Liver (tissue), 9 donors: Measurements from ENCODE around the gene CHP2. TPM values are rescaled to one million over a fixed set of nuclear protein-coding genes. Genes with fewer than 3 reads are reported as not detected.
"Not testable (repeated sequence)": the region's sequence is repeated elsewhere in the genome, so short reads cannot be mapped to it uniquely, and the experiment has no call there.

Experiments used
- DNase-seq: peaks from one replicate; pipeline ENCODE4 v3.0.0-alpha.2; 2017; ENCODE audit warnings: low spot score
- H3K27ac ChIP-seq, 2 donors: one replicate each; pipeline ENCODE4 v1.7.0; 2013; ENCODE audit warnings: inconsistent platforms in 2 of 2, low read length in 2 of 2, control low read depth in 1 of 2, low read depth in 1 of 2, mild to moderate bottlenecking in 1 of 2
- H3K27me3 ChIP-seq, 4 donors: one replicate each; pipeline versions ENCODE4 v1.6.1 to v1.7.0; 2013; ENCODE audit warnings: low read length in 3 of 4, inconsistent platforms in 1 of 4, mild to moderate bottlenecking in 1 of 4, moderate library complexity in 1 of 4; ENCODE audit not compliant: control insufficient read depth in 4 of 4, insufficient read depth in 4 of 4
- H3K36me3 ChIP-seq, 4 donors: one replicate each; pipeline versions ENCODE4 v1.6.1 to v1.7.0; 2013; ENCODE audit warnings: low read length in 3 of 4, mild to moderate bottlenecking in 3 of 4, low read depth in 1 of 4, moderate library complexity in 1 of 4; ENCODE audit not compliant: control insufficient read depth in 4 of 4, insufficient read depth in 3 of 4
- H3K4me1 ChIP-seq, 4 donors: one replicate each; pipeline versions ENCODE4 v1.6.1 to v1.7.0; 2013; ENCODE audit warnings: low read length in 3 of 4, mild to moderate bottlenecking in 3 of 4, moderate library complexity in 1 of 4; ENCODE audit not compliant: control insufficient read depth in 4 of 4, insufficient read depth in 4 of 4
- H3K4me3 ChIP-seq, 3 donors: one replicate each; pipeline versions ENCODE4 v1.6.1 to v1.7.0; 2013; ENCODE audit warnings: low read length in 3 of 3, control low read depth in 1 of 3, low read depth in 1 of 3, mild to moderate bottlenecking in 1 of 3
- H3K9ac ChIP-seq, 2 donors: one replicate each; pipeline ENCODE4 v1.7.0; 2013; ENCODE audit warnings: low read length in 2 of 2, mild to moderate bottlenecking in 2 of 2, moderate library complexity in 2 of 2, control low read depth in 1 of 2, low read depth in 1 of 2
- H3K9me3 ChIP-seq, 4 donors: one replicate each; pipeline versions ENCODE4 v1.6.1 to v1.7.0; 2013; ENCODE audit warnings: low read length in 3 of 4; ENCODE audit not compliant: control insufficient read depth in 4 of 4
- ATF3 ChIP-seq: IDR thresholded peaks from 2 replicates; pipeline ENCODE4 v1.6.1; 2016; ENCODE audit warnings: antibody characterized with exemption
- FOXA1 ChIP-seq: IDR thresholded peaks from 2 replicates; pipeline ENCODE4 v1.6.1; 2016; ENCODE audit warnings: antibody characterized with exemption
- FOXA2 ChIP-seq: IDR thresholded peaks from 2 replicates; pipeline ENCODE4 v1.6.1; 2016; ENCODE audit warnings: antibody characterized with exemption
- GABPA ChIP-seq, 2 donors: IDR thresholded peaks in 1 of 2; conservative IDR thresholded peaks in 1 of 2; 2 replicates each; pipeline ENCODE4 v1.6.1; 2016; ENCODE audit warnings: antibody characterized with exemption in 2 of 2, mild to moderate bottlenecking in 1 of 2, moderate library complexity in 1 of 2
- HNF4A ChIP-seq, 2 donors: conservative IDR thresholded peaks; 2 replicates each; pipeline ENCODE4 v1.6.1; 2016; ENCODE audit warnings: antibody characterized with exemption in 2 of 2, mild to moderate bottlenecking in 2 of 2
- HNF4G ChIP-seq: IDR thresholded peaks from 2 replicates; pipeline ENCODE4 v1.6.1; 2016; ENCODE audit warnings: antibody characterized with exemption
- JUND ChIP-seq, 2 donors: IDR thresholded peaks; 2 replicates each; pipeline ENCODE4 v1.6.1; 2016; ENCODE audit warnings: antibody characterized with exemption in 2 of 2
- MAX ChIP-seq: IDR thresholded peaks from 2 replicates; pipeline ENCODE4 v1.6.1; 2016; ENCODE audit warnings: antibody characterized with exemption
- NR2F2 ChIP-seq: IDR thresholded peaks from 2 replicates; pipeline ENCODE4 v1.6.1; 2016; ENCODE audit warnings: antibody characterized with exemption
- RXRA ChIP-seq, 2 donors: IDR thresholded peaks; 2 replicates each; pipeline ENCODE4 v1.6.1; 2017 to 2018; ENCODE audit warnings: antibody characterized with exemption in 2 of 2, mild to moderate bottlenecking in 1 of 2
- SP1 ChIP-seq: IDR thresholded peaks from 2 replicates; pipeline ENCODE4 v1.6.1; 2018; ENCODE audit warnings: antibody characterized with exemption, mild to moderate bottlenecking
- TAF1 ChIP-seq: conservative IDR thresholded peaks from 2 replicates; pipeline ENCODE4 v1.6.1; 2016; ENCODE audit warnings: antibody characterized with exemption, mild to moderate bottlenecking
- WGBS: extraction: QIAGEN DNeasy Blood & Tissue Kit; methylation state at CpG from one replicate; pipeline ENCODE4 v1.1.7; 2013; 5-methylcytosine and 5-hydroxymethylcytosine counted together
- polyA plus RNA-seq, 2 donors: library from polyadenylated mRNA; stranded (reverse) in 1 of 2; unstranded in 1 of 2; fragments of 200-250 nt in 1 of 2; fragments of >200 nt in 1 of 2; fragmentation: Nextera tagmentation in 1 of 2; extraction: Ambion mirVana in 1 of 2; gene quantifications; one replicate each; pipeline versions ENCODE4 v1.2.1 to v1.2.3, GENCODE V29; 2013 to 2015
- total RNA-seq, 2 donors: library from RNA; depleted of rRNA; stranded (reverse); fragments of >200 nt; gene quantifications; one replicate each; pipeline ENCODE4 v1.2.3, GENCODE V29; 2014
- donor health status: healthy.
- donor health status: healthy.
- donor health status: healthy.
- donor health status: healthy.
- donor health status: healthy.

Gene CHP2
- total and polyA plus RNA-seq, 4 donors: not detected

GRCh38 chr16:23729503-23730424 lies 25.1 kb upstream of the CHP2 start:
- 71% methylated on average over 12 of the region's 12 CpGs for WGBS
- H3K4me1 ChIP-seq: no peaks in the 10 kb centered on the region
- no peak for DNase-seq
- H3K27me3 ChIP-seq: no peaks in the 10 kb centered on the region
- H3K36me3 ChIP-seq: no peaks in the 10 kb centered on the region
- TF ChIP-seq JUND (IDR thresholded peaks at IDR 0.05) (no peak), HNF4A (conservative IDR thresholded peaks at IDR 0.05) (no peak), RXRA (IDR thresholded peaks at IDR 0.05) (no peak), SP1 (no peak), MAX (no peak), HNF4G (no peak), ATF3 (no peak)
- H3K27ac ChIP-seq: no peak overlapping the region
- H3K9ac ChIP-seq: no peak overlapping the region
- H3K4me3 ChIP-seq: no peak overlapping the region
- H3K9me3 ChIP-seq: no peaks in the 10 kb centered on the region

GRCh38 chr16:23734176-23734893 lies 20.5 kb upstream of the CHP2 start:
- H3K4me3 ChIP-seq: no peak overlapping the region
- peaks cover 0 to 4% (median 0%) of the 10 kb centered on the region in 4 donors for H3K27me3 ChIP-seq
- no peak for DNase-seq
- 82% methylated on average over 19 of the region's 19 CpGs for WGBS
- H3K9ac ChIP-seq: no peak overlapping the region
- TF ChIP-seq FOXA1 (no peak), NR2F2 (no peak), HNF4A (conservative IDR thresholded peaks at IDR 0.05) (no peak), FOXA2 (no peak), MAX (no peak), GABPA (IDR thresholded peaks at IDR 0.05 in 1 of 2, conservative IDR thresholded peaks at IDR 0.05 in 1 of 2) (no peak), TAF1 (no peak)
- no peaks in the 10 kb centered on the region for H3K4me1 ChIP-seq
- no peak overlapping the region for H3K27ac ChIP-seq
- H3K36me3 ChIP-seq: no peaks in the 10 kb centered on the region
- H3K9me3 ChIP-seq: no peaks in the 10 kb centered on the region

- H3K4me3 ChIP-seq, H3K4me1 ChIP-seq, DNase-seq, H3K36me3 ChIP-seq, H3K27ac ChIP-seq, H3K9me3 ChIP-seq, H3K27me3 ChIP-seq, H3K9ac ChIP-seq: not testable (repeated sequence)
- 86% methylated on average over 1 of the region's 1 CpG for WGBS
Observed at GRCh38 chr16:23737423-23738028, 17.3 kb upstream of the CHP2 start.
